CD4-positive, alpha-beta T cell treated with Interleukin-15 for 1 hour (primary cell): ENCODE data around the gene FUCA1.
"Not testable (repeated sequence)": the region's sequence is repeated elsewhere in the genome, so short reads cannot be mapped to it uniquely, and the experiment has no call there.

Experiments
- DNase-seq: peaks from one replicate; pipeline ENCODE4 v3.0.0-alpha.2; 2020

FUCA1 gene

GRCh38 chr1:23895082-23895481 lies 27.0 kb upstream of the FUCA1 start:
- no peak for DNase-seq

DNA sequence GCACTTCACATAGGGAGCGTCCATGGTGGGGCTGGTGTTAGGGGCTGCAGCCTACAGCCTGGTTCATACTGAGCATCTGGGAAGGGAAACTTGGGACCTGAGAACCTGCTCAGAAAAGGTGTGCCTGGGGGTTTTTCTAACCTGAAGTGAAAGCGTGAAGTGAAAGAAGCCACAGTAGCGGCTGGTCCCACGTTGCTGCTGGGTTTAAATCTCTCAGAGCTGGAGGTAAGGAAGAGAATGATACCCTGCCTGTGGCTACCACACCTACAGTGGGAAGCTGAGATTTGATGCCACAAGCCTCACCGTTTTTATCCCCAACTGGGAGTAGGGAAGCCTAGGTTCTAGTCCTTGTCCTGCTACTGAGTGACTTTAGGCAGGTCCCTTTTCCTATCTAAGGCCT lies 21.0 kb upstream of the FUCA1 start:
- no peak for DNase-seq

- no peak for DNase-seq
Measured at GRCh38 chr1:23885222-23885621, 17.1 kb upstream of the FUCA1 start.

DNA sequence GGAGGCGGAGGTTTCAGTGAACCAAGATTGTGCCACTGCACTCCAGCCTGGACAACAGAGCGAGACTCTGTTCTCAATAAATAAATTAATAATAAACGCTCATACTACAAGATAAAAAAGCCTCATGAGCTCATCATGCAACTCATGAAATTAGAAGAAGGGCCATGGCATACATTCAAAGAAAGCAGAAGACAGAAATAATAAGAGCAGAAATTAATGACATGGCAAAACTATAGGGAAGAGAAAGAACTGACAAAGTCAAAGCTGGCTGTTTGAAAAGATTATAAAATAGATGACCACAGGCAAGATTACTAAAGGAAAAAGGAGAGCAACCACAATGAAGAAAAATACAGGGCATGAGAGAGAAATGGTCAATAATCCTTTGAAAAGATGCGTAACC lies 14.7 kb upstream of the FUCA1 start:
- no peak for DNase-seq

- DNase-seq: no peak
Measured at GRCh38 chr1:23879809-23880208, 11.7 kb upstream of the FUCA1 start.

- no peak for DNase-seq
Measured at GRCh38 chr1:23878668-23879067, 10.6 kb upstream of the FUCA1 start.

DNA sequence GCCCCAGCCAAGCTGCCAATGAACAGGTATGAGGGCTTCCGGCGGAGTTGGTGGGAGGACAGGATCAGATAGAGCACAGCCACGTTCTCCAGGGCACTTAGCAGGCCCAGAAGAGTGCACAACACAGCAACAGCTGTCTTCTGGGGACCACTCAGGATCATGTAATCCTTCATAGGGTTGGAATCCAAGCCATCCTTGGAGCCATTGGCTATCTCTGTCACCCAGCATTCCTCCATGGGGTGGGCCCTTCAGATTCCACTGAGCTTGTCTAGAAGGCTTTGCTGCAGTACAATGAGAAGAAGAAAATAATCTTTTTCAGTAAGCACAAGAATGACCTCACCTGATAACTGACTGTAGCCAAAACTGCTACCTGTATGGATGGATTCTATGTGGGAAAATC lies 7.3 kb upstream of the FUCA1 start:
- no peak for DNase-seq

GRCh38 chr1:23872421-23872820 lies 4.3 kb upstream of the FUCA1 start:
- DNase-seq: no peak

DNA sequence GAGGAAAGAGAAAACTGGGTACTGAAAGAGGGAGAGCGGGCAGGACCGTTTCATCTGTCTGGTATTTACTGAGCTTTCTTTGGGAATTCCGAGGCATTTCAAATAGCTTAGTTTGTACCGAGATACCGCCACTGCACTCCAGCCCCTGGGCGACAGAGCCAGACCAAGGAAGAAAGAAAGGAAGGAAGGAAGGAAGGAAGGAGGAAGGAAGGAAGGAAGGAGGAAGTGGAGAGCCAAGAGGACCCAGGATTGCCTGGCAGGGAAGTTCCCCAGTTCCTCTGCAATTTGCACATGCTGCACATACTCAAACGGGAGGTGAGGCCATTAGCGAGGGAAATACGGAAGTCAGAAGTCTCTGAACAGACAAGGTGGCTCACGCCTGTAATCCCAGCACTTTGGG lies 961 bp upstream of the FUCA1 start:
- peak; percentile 46 for DNase-seq

DNA sequence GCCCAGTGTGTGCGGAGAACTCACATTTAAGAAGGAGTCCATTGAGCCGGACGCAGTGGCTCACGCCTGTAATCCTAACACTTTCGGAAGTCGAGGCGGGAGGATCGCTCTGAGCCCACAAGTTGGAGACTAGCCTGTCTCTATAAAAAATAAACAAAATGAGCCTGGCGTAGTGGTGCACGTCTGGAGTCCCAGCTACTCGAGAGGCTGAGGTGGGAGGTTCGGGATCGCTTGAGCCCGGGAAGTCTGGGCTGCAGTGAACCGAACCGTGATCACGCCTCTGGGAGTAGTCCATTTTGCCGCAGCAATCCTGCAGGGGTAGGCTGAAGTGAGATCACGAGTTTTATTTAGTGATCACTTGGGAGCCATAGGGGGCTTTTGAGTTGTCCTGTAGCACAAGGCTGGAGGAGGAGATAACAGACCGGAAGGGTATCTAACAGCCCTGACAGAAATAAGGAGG lies 497 bp upstream of the FUCA1 start:
- no peak for DNase-seq

- DNase-seq: no peak
Measured at GRCh38 chr1:23867542-23867894, 572 bp downstream of the FUCA1 start.

GRCh38 chr1:23865543-23865930 lies 2.6 kb downstream of the FUCA1 start:
- no peak for DNase-seq

GRCh38 chr1:23864801-23865542 lies 3.1 kb downstream of the FUCA1 start:
- DNase-seq: no peak

GRCh38 chr1:23862640-23863039 lies 5.5 kb downstream of the FUCA1 start:
- DNase-seq: no peak

DNA sequence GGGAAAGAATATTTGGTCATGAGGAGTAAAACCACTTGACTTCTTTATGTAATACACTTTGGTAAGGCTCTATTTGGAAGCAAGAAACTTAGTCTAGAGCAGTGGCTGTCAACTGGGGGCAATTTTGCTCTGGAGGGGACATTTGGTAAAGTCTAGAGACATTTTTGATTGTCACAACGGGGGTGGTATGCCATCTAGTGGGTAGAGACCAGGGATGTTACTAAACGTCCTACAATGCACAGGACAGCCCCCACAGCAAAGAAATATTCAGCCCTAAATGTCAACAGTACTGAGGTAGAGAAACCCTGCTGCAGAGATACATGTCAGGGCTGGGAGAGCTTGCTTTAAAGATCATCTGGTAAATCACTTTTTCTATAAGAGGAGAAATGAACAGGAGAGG lies 13.5 kb downstream of the FUCA1 start:
- DNase-seq: no peak

GRCh38 chr1:23853124-23853523 lies 15.0 kb downstream of the FUCA1 start:
- DNase-seq: not testable (repeated sequence)

DNA sequence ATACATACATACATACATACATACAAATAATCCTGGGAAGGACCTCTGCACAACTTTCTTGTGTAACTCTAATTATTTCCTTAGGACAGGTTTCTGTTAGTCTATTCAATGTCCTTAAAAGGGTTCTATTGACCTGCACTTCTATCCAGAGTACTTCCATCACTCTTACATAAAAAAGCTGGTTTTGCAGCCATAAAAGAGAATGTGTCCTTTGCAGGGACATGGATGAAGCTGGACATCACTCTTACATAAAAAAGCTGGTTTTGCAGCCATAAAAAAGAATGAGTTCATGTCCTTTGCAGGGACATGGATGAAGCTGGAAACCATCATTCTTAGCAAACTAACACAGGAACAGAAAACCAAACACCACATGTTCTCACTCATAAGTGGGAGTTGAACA lies 16.7 kb downstream of the FUCA1 start:
- not testable (repeated sequence) for DNase-seq

DNA sequence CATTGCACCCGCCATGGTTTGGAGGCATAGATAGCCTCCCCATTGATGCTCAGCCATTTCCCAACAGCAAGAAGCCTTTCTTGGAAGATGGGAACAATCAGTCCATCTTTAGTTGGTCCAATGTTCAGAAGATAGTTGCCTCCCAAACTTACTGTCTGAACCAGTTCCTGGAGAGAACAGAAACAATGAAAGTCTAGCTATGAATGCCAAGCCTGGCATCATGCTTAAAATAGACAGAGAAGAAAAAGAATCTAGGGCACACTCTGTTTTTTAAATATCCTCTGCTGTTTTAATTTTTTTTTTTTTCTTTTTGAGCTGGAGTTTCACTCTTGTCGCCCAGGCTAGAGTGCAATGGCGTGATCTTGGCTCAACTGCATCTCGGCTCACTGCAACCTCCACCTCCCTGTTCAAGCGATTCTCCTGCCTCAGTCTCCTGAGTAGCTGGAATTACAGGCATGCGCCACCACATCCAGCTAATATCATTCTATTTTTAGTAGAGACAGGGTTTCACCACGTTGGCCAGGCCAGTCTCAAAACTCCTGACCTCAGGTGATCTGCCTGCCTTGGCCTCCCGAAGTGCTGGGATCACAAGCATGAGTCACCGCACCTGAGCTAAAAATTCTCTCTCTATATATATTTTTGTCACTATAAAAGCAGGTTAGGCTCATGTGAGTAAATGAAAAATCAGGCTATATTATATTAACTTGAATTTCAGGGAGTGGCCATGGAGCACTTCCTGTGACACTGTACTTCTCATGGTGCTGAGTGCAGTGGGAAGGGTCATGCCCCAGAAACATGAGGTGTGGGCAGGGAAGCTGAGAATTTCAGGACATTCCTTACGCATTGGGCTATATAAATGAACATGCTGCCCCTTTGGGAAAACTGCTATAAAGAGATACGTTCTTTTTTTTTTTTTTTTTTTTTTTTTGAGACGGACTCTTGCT lies 19.1 kb downstream of the FUCA1 start:
- no peak for DNase-seq

- DNase-seq: not testable (repeated sequence)
Measured at GRCh38 chr1:23847482-23848095, 20.5 kb downstream of the FUCA1 start.

GRCh38 chr1:23845163-23845562 lies 22.9 kb downstream of the FUCA1 start:
- DNase-seq: no peak

- DNase-seq: no peak
Measured at GRCh38 chr1:23843644-23844043, 24.4 kb downstream of the FUCA1 start.

DNA sequence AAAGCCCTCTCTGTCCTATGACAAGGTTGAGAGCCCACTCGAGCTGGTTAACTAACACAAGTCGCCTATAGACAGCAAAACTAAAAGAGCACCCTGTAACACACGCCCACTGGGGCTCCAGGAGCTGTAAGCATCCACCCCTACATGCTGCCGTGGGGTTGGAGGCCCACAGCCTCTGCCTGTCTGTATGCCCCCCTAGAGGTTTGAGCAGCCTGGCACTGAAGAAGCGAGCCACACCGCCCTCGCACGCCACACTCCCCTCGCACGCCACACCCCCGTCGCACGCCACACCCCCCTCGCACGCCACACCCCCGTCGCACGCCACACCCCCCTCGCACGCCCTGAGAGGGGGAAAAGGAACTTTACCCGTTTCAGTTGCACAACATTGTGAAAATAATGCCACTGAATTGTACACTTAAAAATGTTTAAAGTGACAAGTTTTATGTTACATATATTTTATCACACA lies 29.7 kb downstream of the FUCA1 start:
- DNase-seq: peak; percentile 79

DNA sequence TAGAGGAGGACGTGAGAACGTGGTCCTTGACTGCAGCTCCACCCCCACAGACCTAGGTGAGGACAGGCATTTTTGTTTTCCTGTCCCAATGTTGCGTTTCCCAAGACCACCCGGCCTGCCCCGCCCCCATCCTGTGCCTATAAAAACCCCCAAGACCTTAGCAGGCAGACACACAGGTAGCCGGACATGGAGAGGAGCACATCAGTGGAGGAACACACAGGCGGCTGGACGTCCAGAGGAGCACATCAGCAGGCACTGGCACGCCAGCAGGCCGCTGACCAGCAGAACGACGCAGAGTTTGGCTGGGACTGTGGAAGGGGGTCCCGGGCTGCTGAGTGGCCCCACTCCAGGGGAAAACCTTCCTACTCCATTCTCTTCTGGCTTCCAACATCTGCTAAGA lies 30.2 kb downstream of the FUCA1 start:
- no peak for DNase-seq

GRCh38 chr1:23836037-23836436 lies 32.1 kb downstream of the FUCA1 start:
- DNase-seq: no peak
